Right lobe of liver (tissue), 4 donors: ENCODE data around the gene TMEM119.

Source experiments
- CTCF ChIP-seq, 4 donors: fragments of 200-600 bp in 3 of 4; fragments of 450-650 bp in 1 of 4; IDR thresholded peaks; one replicate each; pipeline versions ENCODE4 v1.5.1 to v1.8.0; 2016 to 2022; ENCODE audit warnings: antibody characterized with exemption in 4 of 4, mild to moderate bottlenecking in 2 of 4
- POLR2A ChIP-seq: fragments of 450-650 bp; IDR thresholded peaks from one replicate; pipeline ENCODE4 v1.6.1; 2017; ENCODE audit warnings: antibody characterized with exemption, mild to moderate bottlenecking
- donor health status: DM: no; HTN: no; CAD: no.
- donor health status: DM: no; HTN: no; CAD: no.
- donor health status: DM: no; HTN: yes; CAD: no.

GRCh38 chr12:108572166-108572790, 25.6 kb downstream of the TMEM119 start:
- TF ChIP-seq CTCF (IDR thresholded peaks at IDR 0.05) (no peak), POLR2A (no peak)
